Endodermal cell (in vitro differentiated cells): ENCODE measurements around the gene RBFOX1. TPM values are rescaled to one million over a fixed set of nuclear protein-coding genes. Genes with fewer than 3 reads are reported as not detected.

ENCODE experiments used
- DNase-seq: peaks from one replicate; pipeline ENCODE4 v3.0.0-alpha.2; 2017
- H3K27ac ChIP-seq: 2 replicates; pipeline ENCODE4 v1.5.1; 2013; ENCODE audit warnings: mild to moderate bottlenecking, low read depth, low read length, moderate library complexity
- H3K27me3 ChIP-seq: 2 replicates; pipeline ENCODE4 v1.6.1; 2013; ENCODE audit warnings: mild to moderate bottlenecking, low read length, moderate library complexity; ENCODE audit not compliant: insufficient read depth, control insufficient read depth, poor library complexity, severe bottlenecking
- H3K36me3 ChIP-seq: 2 replicates; pipeline ENCODE4 v1.7.0; 2013; ENCODE audit warnings: mild to moderate bottlenecking, low read length, moderate library complexity; ENCODE audit not compliant: control insufficient read depth, insufficient read depth
- H3K4me1 ChIP-seq: one replicate; pipeline ENCODE4 v1.7.0; 2013; ENCODE audit warnings: low read length; ENCODE audit not compliant: control insufficient read depth, insufficient read depth
- H3K4me3 ChIP-seq: 2 replicates; pipeline ENCODE4 v1.5.1; 2013; ENCODE audit warnings: mild to moderate bottlenecking, low read length, moderate library complexity
- H3K9ac ChIP-seq: 2 replicates; pipeline ENCODE4 v1.6.1; 2013; ENCODE audit warnings: mild to moderate bottlenecking, low read length, moderate library complexity; ENCODE audit not compliant: poor library complexity, severe bottlenecking; ENCODE audit errors: extremely low read depth
- H3K9me3 ChIP-seq: 2 replicates; pipeline ENCODE4 v1.6.1; 2013; ENCODE audit warnings: mild to moderate bottlenecking, low read length, moderate library complexity; ENCODE audit not compliant: control insufficient read depth
- H3K27ac Mint-ChIP-seq: 2 replicates; pipeline ENCODE4 v1.8.0; 2020; ENCODE audit warnings: mixed read lengths
- H3K27me3 Mint-ChIP-seq: 2 replicates; pipeline ENCODE4 v1.8.0; 2021; ENCODE audit warnings: mild to moderate bottlenecking, mixed read lengths; ENCODE audit not compliant: insufficient read depth
- H3K36me3 Mint-ChIP-seq: 2 replicates; pipeline ENCODE4 v1.8.0; 2020; ENCODE audit warnings: low read depth, mixed read lengths
- H3K4me1 Mint-ChIP-seq: 2 replicates; pipeline ENCODE4 v1.8.0; 2020; ENCODE audit warnings: mixed read lengths
- H3K4me3 Mint-ChIP-seq: 2 replicates; pipeline ENCODE4 v1.8.0; 2020; ENCODE audit warnings: mild to moderate bottlenecking, moderate library complexity, mixed read lengths
- H3K9me3 Mint-ChIP-seq: 2 replicates; pipeline ENCODE4 v1.8.0; 2020; ENCODE audit warnings: mild to moderate bottlenecking, mixed read lengths
- WGBS, 2 experiments: methylation state at CpG; one replicate each; pipeline versions ENCODE4 v1.1.5 to v1.1.7; 2013; ENCODE audit warnings: missing lambda C conversion rate in 2 of 2, mixed read lengths in 1 of 2; ENCODE audit not compliant: insufficient coverage in 1 of 2, insufficient read length in 1 of 2; 5-methylcytosine and 5-hydroxymethylcytosine counted together
- total RNA-seq, 2 donors: library from RNA; stranded (reverse); fragmentation: NEBNext Ultra II Directional in 1 of 2; extraction: Animal tissue kit (Norgen Biotek cat#: 25700) in 1 of 2; gene quantifications; 2 replicates in 1 of 2; 3 replicates in 1 of 2; pipeline ENCODE4 v1.2.1, GENCODE V29; 2021
- TF ChIP-seq, protein P1 (sequence below): fragments of 200-600 bp; sonication (generic); conservative IDR thresholded peaks from 2 replicates; pipeline ENCODE4 v1.5.0; 2021; ENCODE audit warnings: antibody characterized with exemption, mild to moderate bottlenecking

The RBFOX1 gene
- total RNA-seq, 2 donors from 2014 or later: 2.6 to 2.7 TPM

- Histone ChIP-seq H3K27ac (no peak overlapping the region), H3K4me1 (peaks cover 6% of the 10 kb centered on the region), H3K9ac (no peak overlapping the region), H3K9me3 (no peaks in the 10 kb centered on the region), H3K36me3 (no peaks in the 10 kb centered on the region), H3K27me3 (peaks cover 37% of the 10 kb centered on the region), H3K4me3 (no peak overlapping the region)
- TF ChIP-seq, protein P1, sequence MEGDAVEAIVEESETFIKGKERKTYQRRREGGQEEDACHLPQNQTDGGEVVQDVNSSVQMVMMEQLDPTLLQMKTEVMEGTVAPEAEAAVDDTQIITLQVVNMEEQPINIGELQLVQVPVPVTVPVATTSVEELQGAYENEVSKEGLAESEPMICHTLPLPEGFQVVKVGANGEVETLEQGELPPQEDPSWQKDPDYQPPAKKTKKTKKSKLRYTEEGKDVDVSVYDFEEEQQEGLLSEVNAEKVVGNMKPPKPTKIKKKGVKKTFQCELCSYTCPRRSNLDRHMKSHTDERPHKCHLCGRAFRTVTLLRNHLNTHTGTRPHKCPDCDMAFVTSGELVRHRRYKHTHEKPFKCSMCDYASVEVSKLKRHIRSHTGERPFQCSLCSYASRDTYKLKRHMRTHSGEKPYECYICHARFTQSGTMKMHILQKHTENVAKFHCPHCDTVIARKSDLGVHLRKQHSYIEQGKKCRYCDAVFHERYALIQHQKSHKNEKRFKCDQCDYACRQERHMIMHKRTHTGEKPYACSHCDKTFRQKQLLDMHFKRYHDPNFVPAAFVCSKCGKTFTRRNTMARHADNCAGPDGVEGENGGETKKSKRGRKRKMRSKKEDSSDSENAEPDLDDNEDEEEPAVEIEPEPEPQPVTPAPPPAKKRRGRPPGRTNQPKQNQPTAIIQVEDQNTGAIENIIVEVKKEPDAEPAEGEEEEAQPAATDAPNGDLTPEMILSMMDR: no peak
- H3K36me3 Mint-ChIP-seq: no peaks in the 10 kb centered on the region
- DNase-seq: no peak
- H3K4me1 Mint-ChIP-seq: peaks cover 15% of the 10 kb centered on the region
- H3K27me3 Mint-ChIP-seq: peaks cover 28% of the 10 kb centered on the region
- no peaks in the 10 kb centered on the region for H3K9me3 Mint-ChIP-seq
- no peak overlapping the region for H3K27ac Mint-ChIP-seq
- WGBS, 2 experiments: 97 to 100% methylated on average over 2 to 4 of the region's 4 CpGs
- no peak overlapping the region for H3K4me3 Mint-ChIP-seq
These were observed 415.9 kb downstream of the RBFOX1 start for GRCh38 chr16:7748522-7748921.

- Mint-ChIP-seq H3K27ac (no peak overlapping the region), H3K27me3 (peaks cover 14% of the 10 kb centered on the region), H3K4me3 (no peak overlapping the region), H3K4me1 (peaks cover 9% of the 10 kb centered on the region), H3K36me3 (no peaks in the 10 kb centered on the region), H3K9me3 (no peaks in the 10 kb centered on the region)
- peaks cover 4% of the 10 kb centered on the region for H3K27me3 ChIP-seq
- DNase-seq: no peak
- TF ChIP-seq, protein P1: no peak
- H3K36me3 ChIP-seq: no peaks in the 10 kb centered on the region
- WGBS, 2 experiments: 93% methylated on average over 5 to 6 of the region's 6 CpGs
- no peak overlapping the region for H3K9ac ChIP-seq
- H3K27ac ChIP-seq: no peak overlapping the region
- no peak overlapping the region for H3K4me3 ChIP-seq
- H3K9me3 ChIP-seq: no peaks in the 10 kb centered on the region
- H3K4me1 ChIP-seq: no peaks in the 10 kb centered on the region
These were observed 422.8 kb downstream of the RBFOX1 start for GRCh38 chr16:7755347-7755882.
